HCT116 (cell line): ENCODE measurements around the gene ARSB.

Experiments
- EZH2 ChIP-seq: fragments of 200-600 bp; sonication (generic); IDR thresholded peaks from 2 replicates; pipeline ENCODE4 v1.6.1; 2017; ENCODE audit warnings: antibody characterized with exemption, mixed run types
- FOSL1 ChIP-seq: IDR thresholded peaks from 2 replicates; pipeline ENCODE4 v1.6.1; 2012; ENCODE audit warnings: low read depth
- JUND ChIP-seq: IDR thresholded peaks from 2 replicates; pipeline ENCODE4 v1.6.1; 2012
- POLR2A ChIP-seq: IDR thresholded peaks from 2 replicates; pipeline ENCODE4 v1.7.0; 2011; ENCODE audit warnings: borderline replicate concordance; ENCODE audit not compliant: insufficient read depth, insufficient read length; ENCODE audit errors: extremely low read depth
- POLR2AphosphoS5 ChIP-seq: IDR thresholded peaks from 2 replicates; pipeline ENCODE4 v1.6.1; 2011; ENCODE audit warnings: mild to moderate bottlenecking, low read depth, low read length, moderate library complexity
- RAD21 ChIP-seq: IDR thresholded peaks from 2 replicates; pipeline ENCODE4 v1.6.1; 2012; ENCODE audit warnings: low read depth, mild to moderate bottlenecking
- SIN3A ChIP-seq: IDR thresholded peaks from 2 replicates; pipeline ENCODE4 v1.6.1; 2012; ENCODE audit warnings: low read depth
- YY1 ChIP-seq: IDR thresholded peaks from 2 replicates; pipeline ENCODE4 v1.6.1; 2011; ENCODE audit warnings: low read length, low read depth, moderate library complexity, mild to moderate bottlenecking; ENCODE audit not compliant: insufficient replicate concordance; ENCODE audit errors: extremely low read depth
- ZFX ChIP-seq: fragments of 450-650 bp; IDR thresholded peaks from 2 replicates; pipeline ENCODE4 v1.6.1; 2017
- TF ChIP-seq, protein P1 (sequence below), 3 experiments: fragments of 200-600 bp in 1 of 3; sonication (generic) in 1 of 3; IDR thresholded peaks in 2 of 3; conservative IDR thresholded peaks in 1 of 3; 2 replicates each; pipeline ENCODE4 v1.5.1; 2012 to 2017; ENCODE audit warnings: low read depth in 2 of 3, low read length in 2 of 3, antibody characterized with exemption in 1 of 3, borderline replicate concordance in 1 of 3, control low read depth in 1 of 3, mild to moderate bottlenecking in 1 of 3, mixed read lengths in 1 of 3, mixed run types in 1 of 3, moderate library complexity in 1 of 3; ENCODE audit not compliant: insufficient read depth in 1 of 3
- TF ChIP-seq, protein P2 (sequence below): IDR thresholded peaks from 2 replicates; pipeline ENCODE4 v1.6.1; 2012; ENCODE audit warnings: low read depth

DNA sequence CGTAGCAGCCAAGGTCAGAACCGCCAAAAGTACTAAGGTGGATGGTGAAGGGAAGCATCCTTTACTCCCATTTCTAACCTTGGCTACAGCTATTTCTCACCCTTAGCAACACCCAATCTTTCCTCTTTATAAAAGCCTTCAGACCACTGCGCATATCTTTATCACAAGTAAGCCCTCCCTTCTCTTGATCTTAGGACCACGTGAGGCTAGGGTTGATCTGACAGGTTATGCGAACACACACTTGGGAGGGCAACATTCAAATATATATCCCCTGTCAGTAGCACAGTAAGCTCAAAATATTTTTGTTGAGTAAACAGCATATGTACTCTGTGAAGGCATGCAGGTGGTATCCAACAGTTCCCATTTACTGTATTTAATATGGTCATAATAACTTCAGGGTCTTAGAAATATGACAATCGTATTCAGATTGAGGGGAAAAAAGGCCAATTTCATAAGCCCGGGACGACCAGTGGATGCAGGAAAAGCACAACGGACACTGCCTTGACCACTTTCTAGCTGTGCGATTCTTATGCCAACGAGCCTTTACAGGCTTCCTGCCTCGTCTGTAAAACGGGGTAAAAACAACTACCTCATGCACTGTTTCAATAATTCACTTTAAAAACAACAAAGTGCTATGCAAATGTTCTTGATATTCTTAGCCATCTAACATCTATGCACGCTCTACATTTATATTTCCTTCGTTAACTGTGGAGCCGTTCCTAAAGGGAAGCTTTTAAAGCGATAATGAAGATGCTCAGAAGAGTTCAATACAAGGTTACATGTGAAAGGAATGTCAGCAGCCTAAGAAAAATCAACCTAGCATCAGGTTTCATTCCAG, 1.3 kb downstream of the ARSB start:
- TF ChIP-seq ZFX (no peak), POLR2A (no peak), YY1 (no peak), JUND (no peak), EZH2 (no peak), FOSL1 (no peak), POLR2AphosphoS5 (no peak), SIN3A (no peak), RAD21 (no peak)
- TF ChIP-seq, protein P1, sequence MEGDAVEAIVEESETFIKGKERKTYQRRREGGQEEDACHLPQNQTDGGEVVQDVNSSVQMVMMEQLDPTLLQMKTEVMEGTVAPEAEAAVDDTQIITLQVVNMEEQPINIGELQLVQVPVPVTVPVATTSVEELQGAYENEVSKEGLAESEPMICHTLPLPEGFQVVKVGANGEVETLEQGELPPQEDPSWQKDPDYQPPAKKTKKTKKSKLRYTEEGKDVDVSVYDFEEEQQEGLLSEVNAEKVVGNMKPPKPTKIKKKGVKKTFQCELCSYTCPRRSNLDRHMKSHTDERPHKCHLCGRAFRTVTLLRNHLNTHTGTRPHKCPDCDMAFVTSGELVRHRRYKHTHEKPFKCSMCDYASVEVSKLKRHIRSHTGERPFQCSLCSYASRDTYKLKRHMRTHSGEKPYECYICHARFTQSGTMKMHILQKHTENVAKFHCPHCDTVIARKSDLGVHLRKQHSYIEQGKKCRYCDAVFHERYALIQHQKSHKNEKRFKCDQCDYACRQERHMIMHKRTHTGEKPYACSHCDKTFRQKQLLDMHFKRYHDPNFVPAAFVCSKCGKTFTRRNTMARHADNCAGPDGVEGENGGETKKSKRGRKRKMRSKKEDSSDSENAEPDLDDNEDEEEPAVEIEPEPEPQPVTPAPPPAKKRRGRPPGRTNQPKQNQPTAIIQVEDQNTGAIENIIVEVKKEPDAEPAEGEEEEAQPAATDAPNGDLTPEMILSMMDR (IDR thresholded peaks at IDR 0.05 in 2 of 3, conservative IDR thresholded peaks at IDR 0.05 in 1 of 3; ENCODE audit: borderline replicate concordance in 1 of 3, insufficient read depth in 1 of 3, low read depth in 2 of 3, low read length in 2 of 3) = no peak
- TF ChIP-seq, protein P2, sequence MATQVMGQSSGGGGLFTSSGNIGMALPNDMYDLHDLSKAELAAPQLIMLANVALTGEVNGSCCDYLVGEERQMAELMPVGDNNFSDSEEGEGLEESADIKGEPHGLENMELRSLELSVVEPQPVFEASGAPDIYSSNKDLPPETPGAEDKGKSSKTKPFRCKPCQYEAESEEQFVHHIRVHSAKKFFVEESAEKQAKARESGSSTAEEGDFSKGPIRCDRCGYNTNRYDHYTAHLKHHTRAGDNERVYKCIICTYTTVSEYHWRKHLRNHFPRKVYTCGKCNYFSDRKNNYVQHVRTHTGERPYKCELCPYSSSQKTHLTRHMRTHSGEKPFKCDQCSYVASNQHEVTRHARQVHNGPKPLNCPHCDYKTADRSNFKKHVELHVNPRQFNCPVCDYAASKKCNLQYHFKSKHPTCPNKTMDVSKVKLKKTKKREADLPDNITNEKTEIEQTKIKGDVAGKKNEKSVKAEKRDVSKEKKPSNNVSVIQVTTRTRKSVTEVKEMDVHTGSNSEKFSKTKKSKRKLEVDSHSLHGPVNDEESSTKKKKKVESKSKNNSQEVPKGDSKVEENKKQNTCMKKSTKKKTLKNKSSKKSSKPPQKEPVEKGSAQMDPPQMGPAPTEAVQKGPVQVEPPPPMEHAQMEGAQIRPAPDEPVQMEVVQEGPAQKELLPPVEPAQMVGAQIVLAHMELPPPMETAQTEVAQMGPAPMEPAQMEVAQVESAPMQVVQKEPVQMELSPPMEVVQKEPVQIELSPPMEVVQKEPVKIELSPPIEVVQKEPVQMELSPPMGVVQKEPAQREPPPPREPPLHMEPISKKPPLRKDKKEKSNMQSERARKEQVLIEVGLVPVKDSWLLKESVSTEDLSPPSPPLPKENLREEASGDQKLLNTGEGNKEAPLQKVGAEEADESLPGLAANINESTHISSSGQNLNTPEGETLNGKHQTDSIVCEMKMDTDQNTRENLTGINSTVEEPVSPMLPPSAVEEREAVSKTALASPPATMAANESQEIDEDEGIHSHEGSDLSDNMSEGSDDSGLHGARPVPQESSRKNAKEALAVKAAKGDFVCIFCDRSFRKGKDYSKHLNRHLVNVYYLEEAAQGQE = no peak
